GM18867 (cell line): ENCODE data around the gene PAM16.
A peak's percentile ranks its signal among the peaks of the same experiment; 100 is the strongest.

Experiments
- ATAC-seq: cut with Tn5 transposase; IDR thresholded peaks from one replicate; pipeline ENCODE4 v1.9.1; 2021; ENCODE audit warnings: mild to moderate bottlenecking, moderate library complexity; ENCODE audit not compliant: unreplicated experiment

PAM16 gene

DNA sequence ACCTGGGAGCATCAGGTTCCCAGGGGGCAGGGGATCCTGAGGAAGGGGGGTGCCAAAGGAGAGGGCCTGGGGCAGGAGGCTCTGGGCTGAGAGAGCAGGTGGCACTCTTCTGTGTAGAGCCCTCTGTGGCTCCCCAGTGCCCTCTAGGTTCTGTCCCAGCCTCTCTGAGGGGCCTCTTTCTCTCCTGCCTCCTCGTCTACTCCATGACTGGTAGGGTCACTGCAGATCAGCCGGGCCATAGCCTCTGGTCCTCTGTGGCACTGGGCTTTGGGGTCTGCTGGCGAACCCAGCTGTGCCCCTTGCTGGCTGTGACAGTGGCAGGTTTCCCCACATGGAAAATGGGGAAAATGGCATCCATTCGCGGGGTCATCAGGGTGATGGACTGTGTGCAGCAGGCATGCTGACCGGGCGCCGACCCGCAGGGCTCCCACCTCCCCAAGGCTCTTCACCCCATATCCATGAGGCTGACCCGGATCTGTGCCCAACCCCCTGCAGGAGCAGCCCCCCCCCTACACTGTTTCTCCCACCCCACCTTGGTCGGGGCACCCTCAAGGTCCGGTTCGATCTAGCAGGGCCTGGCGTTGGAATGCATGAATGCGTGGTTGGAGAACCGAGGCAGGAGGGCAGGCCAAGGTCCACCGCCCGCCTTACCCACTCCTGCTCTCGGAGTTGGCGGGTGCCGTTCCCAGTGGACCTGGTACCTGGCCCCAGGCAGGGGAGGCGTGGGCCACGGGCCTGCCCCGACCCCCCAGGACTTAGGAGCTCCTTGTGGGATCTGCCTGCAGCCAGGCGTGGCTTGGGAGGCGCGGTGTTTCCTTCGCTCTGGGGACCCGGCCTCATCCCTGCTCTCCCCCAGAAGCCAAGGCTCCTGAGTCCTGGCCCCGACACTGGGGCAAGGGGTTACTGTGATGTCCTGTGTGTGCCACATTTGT, 28.7 kb downstream of the PAM16 start:
- ATAC-seq = no peak

DNA sequence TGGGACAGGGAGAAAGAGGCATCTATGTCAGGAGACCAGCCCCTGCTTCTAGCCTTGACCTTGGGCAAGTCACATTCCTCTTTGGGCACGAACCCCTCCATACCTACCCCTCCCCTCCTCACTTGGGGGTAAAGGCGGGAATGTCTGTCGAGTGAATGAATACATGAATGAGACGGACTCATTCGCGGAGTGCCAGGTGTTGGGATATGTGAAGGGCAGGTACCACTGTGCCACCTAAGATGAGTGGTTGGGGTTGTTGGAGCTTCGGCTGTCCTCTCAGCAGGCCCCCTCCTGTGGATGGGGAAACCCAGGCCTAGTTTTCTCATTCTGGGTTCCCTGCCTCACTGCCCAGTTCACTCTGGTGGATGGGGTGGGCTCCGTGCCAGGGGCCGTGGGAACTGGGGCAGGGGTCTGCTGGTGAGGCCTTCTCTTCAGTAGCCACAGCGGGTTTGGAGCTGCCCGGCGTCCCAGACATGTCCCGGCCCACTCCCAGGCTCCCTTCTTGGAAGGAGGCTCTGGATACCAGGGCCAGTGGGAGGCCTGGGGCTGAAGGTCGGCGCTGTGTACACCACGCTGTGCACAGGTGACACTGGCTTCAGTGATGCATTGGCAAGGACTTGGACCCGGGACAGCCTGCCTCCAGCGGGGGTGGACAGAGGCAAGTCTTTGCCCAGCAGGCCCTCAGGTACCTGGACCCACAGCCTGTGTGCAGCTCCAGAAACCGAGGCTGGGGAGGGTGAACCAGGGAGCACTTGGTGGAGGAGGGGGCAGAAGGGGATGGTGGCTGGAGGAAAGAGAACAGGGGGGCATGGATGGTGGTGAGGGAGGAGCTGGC, 29.6 kb downstream of the PAM16 start:
- ATAC-seq = no peak

GRCh38 chr16:4320571-4321137, 30.5 kb downstream of the PAM16 start:
- ATAC-seq = no peak

DNA sequence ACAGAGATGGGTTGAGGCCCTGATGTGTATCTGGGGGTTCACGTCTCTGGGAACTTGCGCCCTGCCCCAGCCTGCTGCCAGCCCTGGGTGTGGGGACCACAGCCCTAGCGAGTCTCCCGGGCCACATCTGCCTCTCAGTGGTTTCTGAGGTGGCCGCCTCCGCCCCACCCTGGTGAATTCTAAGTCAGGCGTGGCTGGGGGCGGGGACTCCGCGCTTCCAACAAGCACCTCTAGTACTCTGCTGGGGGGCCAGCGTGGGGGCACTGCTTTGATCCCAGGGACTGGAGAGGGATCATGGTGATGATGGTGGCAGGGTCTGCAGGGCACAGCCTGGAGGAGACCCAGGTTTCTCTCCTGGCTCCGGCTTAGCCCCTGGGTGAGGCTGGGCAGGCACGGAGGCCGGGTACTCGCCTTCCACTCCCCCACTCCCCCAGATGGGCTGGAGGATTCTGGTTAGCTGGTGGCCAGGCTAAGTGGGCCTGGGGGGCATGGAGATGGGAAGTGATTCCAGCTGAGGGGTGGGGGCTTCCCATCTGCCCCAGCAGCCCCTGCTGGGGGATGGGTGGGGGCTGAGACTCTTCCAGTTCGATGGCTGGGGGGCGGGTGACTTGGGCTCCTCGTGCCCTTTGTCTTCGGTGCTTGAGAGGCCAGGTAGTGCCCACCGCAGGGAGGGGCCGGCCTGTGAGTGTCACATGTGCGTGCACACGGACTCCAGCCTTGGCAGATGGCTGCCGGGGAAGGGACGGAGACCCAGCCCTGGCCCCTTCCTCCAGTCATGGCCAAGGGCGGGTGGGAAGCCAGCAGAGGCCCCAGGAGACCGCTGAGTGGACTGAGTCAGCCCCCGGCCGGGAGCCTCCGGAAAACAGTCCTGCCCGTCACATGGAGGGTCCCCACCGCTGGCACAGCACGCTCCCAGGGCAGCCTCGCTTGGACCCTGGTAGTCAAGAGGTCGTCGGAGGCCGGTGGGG, 31.4 kb downstream of the PAM16 start:
- peak; percentile 67 for ATAC-seq

- no peak for ATAC-seq
Measured at GRCh38 chr16:4318967-4319366, 32.2 kb downstream of the PAM16 start.

- ATAC-seq = no peak
Measured at GRCh38 chr16:4318451-4318910, 32.6 kb downstream of the PAM16 start.

DNA sequence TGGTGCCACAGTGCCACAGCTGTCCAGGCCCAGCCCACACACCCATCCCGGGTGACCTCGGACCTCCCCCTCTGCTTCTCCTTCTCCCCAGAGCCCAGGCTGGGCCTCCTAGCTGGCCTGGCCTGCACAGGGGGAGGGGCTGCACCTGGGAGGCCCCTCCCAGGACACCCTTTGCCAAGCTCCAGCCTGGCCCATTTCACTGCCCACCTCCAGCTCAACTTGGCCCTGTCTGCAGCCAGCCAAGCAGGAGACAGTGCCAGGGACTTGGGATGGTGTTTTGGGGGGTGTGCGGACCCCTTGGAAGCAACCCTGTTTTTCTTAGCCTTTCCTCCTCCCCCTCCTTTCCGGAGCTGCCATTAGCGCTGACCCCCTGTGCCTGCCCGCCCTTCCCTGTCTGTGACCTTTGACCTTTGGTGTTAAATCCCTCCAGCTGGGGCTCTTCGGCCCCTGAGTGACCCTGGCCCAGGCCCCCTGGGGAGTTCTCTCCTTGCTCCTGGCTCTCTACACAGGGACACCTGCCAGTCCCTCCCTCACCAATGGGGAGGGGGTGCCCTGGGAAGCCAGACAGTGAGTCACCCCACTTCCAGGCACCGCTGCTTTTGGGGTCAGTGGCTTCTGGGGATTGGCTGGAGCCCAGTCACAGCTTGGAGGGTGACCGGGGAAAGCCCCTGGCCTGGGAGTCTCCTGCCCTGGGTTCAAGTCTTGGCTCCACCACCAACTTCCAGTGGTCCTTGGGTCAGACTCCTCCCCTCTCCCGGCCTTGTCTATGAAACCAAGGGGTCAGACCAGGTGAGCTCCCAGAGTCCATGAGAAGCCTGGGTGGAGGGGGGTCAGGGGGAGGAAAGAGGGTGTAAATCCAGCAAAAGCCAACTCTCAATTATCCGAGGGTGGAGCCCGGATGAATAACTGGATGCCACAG, 33.3 kb downstream of the PAM16 start:
- no peak for ATAC-seq

DNA sequence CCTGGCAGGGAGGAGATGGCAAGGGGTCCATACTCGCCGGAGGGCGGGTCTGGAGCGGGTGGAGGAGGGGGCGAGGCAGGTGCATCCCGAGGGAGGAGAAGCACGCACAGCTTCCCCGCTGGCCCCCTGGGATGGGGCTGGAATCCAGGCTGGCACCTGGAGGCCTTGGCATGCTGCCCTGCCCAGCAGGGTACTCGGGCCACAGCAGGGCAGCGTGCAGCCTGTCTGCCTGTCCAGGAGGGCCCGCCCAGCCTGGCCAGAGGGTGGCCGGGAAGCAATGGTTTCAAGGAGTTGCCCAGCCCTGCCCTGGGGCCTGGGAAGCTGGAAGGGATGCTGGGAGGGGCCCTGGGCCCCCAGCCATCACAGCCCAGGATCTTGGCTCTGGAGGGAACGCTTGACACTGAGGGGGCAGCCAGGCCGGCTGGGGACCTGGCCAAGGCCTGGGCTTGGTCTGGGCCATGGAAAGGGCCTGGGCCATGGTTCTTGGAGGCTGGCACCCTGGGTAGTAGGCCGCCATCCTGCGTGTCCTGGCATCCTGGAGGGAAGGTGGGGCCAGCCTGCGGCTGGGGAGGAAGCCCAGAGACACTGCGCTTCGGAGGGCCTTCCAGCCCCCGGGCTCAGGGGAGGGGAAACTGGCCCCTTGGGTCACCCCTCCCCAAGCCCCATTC, 34.1 kb downstream of the PAM16 start:
- ATAC-seq = no peak

GRCh38 chr16:4316108-4316863, 34.8 kb downstream of the PAM16 start:
- ATAC-seq = no peak

DNA sequence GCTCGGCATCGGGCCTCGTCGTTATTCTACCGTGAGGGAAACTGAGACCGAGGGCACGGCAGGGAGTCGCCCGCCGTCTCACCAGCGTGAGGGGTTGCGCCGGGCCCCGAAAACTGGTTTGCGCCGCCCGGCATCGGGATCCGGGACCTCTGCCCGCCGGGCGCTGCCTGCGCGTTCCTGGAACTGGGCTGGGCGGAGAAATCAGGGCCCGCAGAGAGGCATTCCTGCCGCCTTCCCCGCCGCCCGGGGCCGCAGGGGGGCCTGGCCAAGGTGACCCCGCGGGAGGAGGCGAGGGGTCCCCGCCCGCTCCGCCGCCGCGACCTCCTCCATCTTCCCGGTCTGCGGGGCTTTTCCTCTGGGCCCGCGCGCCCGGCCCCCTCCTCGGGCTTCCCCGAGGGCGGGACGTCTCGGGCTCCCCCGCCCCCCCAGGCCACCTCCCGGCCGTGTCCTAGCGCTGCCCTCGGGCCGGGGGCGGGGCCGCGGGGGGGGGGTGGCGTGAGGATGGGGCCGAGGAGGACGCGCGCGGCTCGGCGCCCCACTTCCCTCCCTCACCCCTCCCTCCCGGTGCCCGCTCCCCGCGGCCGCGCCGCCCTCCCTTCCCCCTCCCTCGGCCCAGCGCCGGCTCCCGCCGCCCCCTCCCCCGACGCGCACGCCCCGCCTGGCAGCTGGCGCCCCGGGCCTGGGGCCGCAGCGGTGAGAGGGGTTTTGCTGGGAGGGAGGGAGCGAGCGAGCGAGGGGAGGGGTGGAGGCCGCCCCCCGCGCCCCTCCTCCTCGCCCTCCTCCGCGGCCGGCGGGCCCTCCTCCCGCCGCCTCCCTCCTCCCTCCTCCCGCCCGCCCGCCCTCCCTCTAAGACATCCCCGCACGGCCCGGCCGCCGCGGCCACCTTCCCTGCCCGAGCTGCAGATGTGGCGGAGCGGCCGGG, 35.7 kb downstream of the PAM16 start, which contains the start of gene GLIS2:
Gene GLIS2, plus strand, starts transcription at position 882 of the 922 bp plus-strand sequence. CDS start 16,214 bp downstream, outside the sequence.
- ATAC-seq = no peak

- ATAC-seq = no peak
Measured at GRCh38 chr16:4314532-4315185, 36.5 kb downstream of the PAM16 start.

DNA sequence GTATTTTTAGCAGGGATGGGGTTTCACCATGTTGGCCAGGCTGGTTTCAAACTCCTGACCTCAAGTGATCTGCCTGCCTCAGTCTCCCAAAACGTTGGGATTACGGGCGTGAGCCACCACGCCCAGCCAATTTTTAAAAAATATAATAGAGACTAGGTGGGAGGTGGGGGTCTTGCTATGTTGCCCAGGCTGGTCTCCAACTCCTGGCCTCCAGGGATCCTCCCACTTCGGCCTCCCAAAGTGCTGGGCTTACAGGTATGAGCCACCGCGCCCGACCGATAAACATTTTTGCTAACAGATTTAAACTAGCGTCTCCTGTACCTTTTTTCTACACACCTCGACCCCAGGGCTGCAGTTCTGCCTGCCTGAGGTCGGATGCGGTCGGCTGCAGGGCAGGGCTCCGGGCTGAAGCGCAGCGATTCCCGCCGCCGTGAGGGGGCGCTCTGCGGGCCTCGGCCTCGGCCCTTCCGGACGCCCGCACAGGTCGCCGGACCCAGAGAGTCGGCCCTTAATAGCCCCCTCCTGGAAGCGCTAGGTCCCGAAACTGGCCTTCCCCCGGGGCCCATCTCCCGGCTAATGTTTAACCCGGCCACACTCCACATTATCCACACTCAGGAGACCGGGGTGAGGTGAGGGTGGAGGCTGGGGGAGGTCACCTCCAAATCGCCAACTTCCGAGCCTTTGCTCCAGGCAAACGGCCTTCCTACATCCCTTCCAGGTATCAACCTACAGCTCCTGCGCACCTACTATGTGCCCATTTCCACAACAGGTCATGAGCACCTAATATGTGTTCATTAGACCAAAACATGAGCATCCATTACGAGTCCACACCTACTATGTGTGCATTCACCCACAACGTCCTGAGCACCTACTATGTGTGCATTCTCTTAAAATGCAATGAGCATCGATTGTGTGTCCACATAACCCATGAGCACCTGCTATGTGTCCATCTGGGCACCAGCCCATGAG, 37.3 kb downstream of the PAM16 start:
- no peak for ATAC-seq

GRCh38 chr16:4309833-4310266, 41.3 kb downstream of the PAM16 start:
- ATAC-seq = no peak

DNA sequence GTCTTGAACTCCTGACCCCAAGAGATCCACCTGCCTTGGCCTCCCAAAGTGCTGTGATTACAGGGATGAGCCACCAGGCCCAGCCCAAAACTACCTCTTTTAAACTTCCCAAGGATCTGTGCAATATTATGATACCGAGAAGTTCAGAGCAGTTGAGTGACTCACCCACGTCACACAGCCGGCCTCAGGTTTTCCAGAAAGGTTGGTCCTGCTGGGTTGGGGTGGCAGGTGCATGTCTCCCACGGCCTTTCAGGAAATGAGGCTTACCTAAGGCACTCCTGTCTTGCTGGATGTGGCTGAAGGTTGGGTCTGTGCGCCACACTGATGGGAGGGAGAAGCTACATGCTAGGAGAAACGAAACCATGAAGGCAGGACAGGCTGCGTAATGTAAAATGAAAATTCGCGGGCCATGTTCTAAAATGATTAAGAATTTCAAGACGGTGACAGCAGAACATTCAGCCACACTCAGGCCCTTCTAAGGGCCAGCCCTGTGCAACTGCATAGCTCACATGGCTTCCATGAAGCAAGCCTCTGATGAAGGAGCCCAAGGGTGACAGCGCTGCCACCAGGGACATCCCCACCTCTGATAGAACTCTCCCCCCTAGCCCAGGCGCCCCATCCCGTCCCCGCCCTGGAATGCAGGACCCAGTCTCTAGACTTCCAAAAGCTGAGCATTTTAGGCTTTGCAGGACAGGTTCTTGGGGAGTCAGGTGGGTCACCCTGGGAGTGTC, 41.9 kb downstream of the PAM16 start:
- no peak for ATAC-seq
